ENCODE data around the gene CELSR3.

CELSR3 gene

DNA sequence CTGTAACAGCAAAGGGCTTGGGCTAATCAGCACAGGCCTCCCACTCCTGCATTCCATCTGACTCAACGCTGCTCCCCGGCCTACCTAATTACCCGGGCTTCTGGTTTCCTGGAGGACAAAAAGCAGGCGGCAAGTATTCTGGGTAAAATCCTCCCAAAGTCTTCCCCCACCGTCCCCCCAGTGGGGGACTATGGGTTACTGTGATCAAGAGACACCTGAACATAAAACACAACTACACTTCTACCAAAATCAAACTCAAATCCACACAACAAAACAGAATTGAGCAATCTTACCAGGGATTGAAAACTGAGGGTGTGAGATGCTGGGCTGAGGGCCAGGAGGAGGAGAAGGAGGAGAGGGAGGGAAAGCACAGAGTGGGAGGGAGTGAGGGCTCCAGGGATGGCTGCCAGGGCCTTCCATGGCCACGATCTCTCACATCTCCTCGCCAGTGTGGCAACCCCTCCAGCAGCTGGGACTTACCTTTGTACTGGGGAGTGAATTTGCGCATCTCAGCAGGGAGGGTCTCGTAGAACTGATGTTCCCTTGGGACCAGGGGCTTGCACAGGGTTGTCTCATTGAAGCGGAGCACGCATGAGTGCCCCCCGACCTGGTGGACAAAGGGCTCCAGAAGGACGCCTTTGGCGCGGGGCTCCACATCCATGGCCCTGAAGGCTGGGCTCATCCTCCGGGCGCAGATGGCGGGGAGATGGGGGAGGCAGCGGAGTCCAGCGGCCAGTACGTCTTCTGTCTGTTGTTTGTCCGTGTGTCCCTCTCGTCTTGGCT lies 32.1 kb upstream of the CELSR3 start:
- H3K4me3 ChIP-seq (replicated peaks; ENCODE audit: low read depth, low read length), result peak overlapping the region; percentile 58
- TF ChIP-seq, protein P1, sequence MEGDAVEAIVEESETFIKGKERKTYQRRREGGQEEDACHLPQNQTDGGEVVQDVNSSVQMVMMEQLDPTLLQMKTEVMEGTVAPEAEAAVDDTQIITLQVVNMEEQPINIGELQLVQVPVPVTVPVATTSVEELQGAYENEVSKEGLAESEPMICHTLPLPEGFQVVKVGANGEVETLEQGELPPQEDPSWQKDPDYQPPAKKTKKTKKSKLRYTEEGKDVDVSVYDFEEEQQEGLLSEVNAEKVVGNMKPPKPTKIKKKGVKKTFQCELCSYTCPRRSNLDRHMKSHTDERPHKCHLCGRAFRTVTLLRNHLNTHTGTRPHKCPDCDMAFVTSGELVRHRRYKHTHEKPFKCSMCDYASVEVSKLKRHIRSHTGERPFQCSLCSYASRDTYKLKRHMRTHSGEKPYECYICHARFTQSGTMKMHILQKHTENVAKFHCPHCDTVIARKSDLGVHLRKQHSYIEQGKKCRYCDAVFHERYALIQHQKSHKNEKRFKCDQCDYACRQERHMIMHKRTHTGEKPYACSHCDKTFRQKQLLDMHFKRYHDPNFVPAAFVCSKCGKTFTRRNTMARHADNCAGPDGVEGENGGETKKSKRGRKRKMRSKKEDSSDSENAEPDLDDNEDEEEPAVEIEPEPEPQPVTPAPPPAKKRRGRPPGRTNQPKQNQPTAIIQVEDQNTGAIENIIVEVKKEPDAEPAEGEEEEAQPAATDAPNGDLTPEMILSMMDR (IDR thresholded peaks at IDR 0.05; ENCODE audit: low read length, missing control alignments), result no peak

DNA sequence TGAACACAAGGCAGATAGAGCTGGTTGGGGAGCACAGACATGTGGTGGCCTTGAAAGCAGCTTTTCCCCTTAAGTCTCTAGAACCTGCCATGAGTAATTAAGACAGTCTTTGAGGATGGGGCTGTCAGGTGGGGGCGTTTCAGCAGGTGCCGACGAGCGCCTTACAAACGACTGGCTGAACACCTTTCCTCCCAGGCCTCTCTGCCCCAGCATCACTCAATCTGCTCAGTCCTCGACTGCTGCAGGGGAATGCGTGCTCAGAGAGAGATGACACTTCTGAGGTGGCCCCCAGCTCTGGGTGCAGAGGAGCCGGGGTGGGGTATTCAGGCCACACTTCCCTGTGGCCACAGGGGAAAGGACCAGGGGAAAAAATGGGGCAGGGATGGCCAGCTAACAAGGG lies 31.1 kb upstream of the CELSR3 start:
- TF ChIP-seq, protein P1 (IDR thresholded peaks at IDR 0.05; ENCODE audit: low read length, missing control alignments), result no peak
- no peak for DNase-seq (ENCODE audit: low read depth)
- peak overlapping the region; percentile 58 for H3K4me3 ChIP-seq (replicated peaks; ENCODE audit: low read depth, low read length)

More for the DNA sequence above, 32.1 kb upstream of the CELSR3 start:
- DNase-seq (ENCODE audit: low read depth), result peak; percentile 94

DNA sequence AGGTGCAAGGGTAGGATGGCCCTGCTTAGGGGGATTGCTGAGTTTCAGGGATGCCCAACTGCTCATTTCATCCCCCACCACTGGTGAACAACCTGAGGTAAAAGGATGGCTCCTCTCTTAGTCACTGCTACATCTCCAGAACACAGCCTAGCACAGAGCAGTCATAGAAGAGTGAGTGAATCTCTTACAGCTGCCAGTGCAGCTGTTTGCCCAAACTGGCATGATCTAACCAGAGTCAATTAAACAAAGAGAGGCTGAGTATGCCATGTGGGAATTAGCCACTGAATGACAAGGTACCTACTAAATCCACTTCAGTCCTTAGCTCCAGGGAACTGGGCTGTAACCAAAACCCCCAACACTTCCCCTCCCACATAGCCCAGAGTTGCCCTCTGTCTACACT lies 29.9 kb upstream of the CELSR3 start:
- TF ChIP-seq, protein P1 (IDR thresholded peaks at IDR 0.05; ENCODE audit: low read length, missing control alignments), result no peak
- no peak for DNase-seq (ENCODE audit: low read depth)
- H3K4me3 ChIP-seq (replicated peaks; ENCODE audit: low read depth, low read length), result no peak overlapping the region

DNA sequence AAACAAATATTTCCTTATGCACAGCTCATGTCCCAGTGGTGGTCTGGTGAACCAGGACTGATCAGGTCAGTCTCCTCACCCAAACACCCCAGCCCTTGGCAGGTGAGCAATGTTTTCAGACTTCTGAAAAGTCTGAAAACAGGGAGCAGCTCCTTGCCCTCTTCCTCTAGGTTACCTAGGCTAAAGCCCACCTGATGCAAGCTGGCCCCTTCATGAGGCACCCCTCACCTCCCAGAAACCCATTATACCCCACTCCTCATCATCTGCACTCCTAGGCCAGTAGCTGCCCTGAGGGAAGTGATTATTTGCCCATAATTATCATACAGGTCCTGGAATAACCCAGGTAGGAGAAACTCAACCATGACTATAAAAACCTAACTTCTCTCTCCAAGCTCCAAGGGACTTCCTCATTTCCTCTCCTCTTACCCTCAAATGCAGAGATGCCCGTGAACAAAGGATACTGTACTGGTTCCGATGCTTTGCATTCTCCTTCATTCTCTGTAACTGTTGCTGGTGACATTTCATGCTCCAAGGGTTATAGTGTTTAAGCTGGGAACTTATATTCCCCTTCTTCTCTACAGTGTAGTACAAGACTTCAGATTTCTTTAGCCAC lies 28.3 kb upstream of the CELSR3 start:
- TF ChIP-seq, protein P1 (IDR thresholded peaks at IDR 0.05; ENCODE audit: low read length, missing control alignments), result no peak
- no peak for DNase-seq (ENCODE audit: low read depth)
- H3K4me3 ChIP-seq (replicated peaks; ENCODE audit: low read depth, low read length), result no peak overlapping the region

GRCh38 chr3:48689384-48689783 lies 26.7 kb upstream of the CELSR3 start:
- DNase-seq (ENCODE audit: low read depth), result no peak
- TF ChIP-seq, protein P1 (IDR thresholded peaks at IDR 0.05; ENCODE audit: low read length, missing control alignments), result no peak
- H3K4me3 ChIP-seq (replicated peaks; ENCODE audit: low read depth, low read length), result no peak overlapping the region

- TF ChIP-seq, protein P1 (IDR thresholded peaks at IDR 0.05; ENCODE audit: low read length, missing control alignments), result no peak
- DNase-seq (ENCODE audit: low read depth), result no peak
- no peak overlapping the region for H3K4me3 ChIP-seq (replicated peaks; ENCODE audit: low read depth, low read length)
Observed at GRCh38 chr3:48688737-48689075, 26.0 kb upstream of the CELSR3 start.

All from fibroblast of pulmonary artery (primary cell).